Measurements from ENCODE around the gene ELP1.

The ELP1 gene

GRCh38 chr9:108950168-108950567, 16.2 kb upstream of the ELP1 start:
- H3K36me3 ChIP-seq (ENCODE audit: control insufficient read depth in 2 of 2, insufficient read depth in 1 of 2, low read length in 2 of 2), result peaks cover 0 to 13% of the 10 kb centered on the region in 2 experiments; a peak in 1 of 3 replicates
- no peak overlapping the region for H3K27ac ChIP-seq (ENCODE audit: extremely low read depth, low read depth, low read length)
- H3K4me3 ChIP-seq (ENCODE audit: low read depth, low read length), result no peak overlapping the region
- CTCF ChIA-PET, result interaction anchor here (1.0 kb wide), 1 partner anchor 17 kb away, joined by 3 read pairs; no protein-coding TSS in a partner anchor
- H3K4me1 ChIP-seq (ENCODE audit: control insufficient read depth, insufficient read depth, low read length), result peaks cover 5% of the 10 kb centered on the region; the same call in 1 of the 2 replicates
- TF ChIP-seq ZNF473 (tag by site-specific recombination; IDR thresholded peaks at IDR 0.05) (no peak), ZNF549 (tag by site-specific recombination; IDR thresholded peaks at IDR 0.05) (no peak), ZNF274 (IDR thresholded peaks at IDR 0.05; ENCODE audit: low read length) (no peak), ZNF274 (tag by site-specific recombination; IDR thresholded peaks at IDR 0.05; ENCODE audit: borderline replicate concordance) (no peak), ZSCAN30 (tag by site-specific recombination; IDR thresholded peaks at IDR 0.05) (no peak), CTCF (tag by site-specific recombination; IDR thresholded peaks at IDR 0.05) (no peak), PRDM1 (tag by site-specific recombination; IDR thresholded peaks at IDR 0.05) (no peak), ZNF10 (tag by site-specific recombination; IDR thresholded peaks at IDR 0.05) (no peak), ZNF174 (tag by site-specific recombination; IDR thresholded peaks at IDR 0.05) (no peak), ZNF433 (tag by site-specific recombination; IDR thresholded peaks at IDR 0.05; ENCODE audit: low read depth) (no peak)
- TF ChIP-seq, protein P1, sequence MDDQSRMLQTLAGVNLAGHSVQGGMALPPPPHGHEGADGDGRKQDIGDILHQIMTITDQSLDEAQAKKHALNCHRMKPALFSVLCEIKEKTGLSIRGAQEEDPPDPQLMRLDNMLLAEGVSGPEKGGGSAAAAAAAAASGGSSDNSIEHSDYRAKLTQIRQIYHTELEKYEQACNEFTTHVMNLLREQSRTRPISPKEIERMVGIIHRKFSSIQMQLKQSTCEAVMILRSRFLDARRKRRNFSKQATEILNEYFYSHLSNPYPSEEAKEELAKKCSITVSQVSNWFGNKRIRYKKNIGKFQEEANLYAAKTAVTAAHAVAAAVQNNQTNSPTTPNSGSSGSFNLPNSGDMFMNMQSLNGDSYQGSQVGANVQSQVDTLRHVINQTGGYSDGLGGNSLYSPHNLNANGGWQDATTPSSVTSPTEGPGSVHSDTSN (CRISPR knock-in tag; IDR thresholded peaks at IDR 0.05), result no peak
- POLR2A ChIA-PET, result no interaction called here
- no peaks in the 10 kb centered on the region for H3K9me3 ChIP-seq (ENCODE audit: control insufficient read depth, insufficient read depth, low read depth, low read length)

GRCh38 chr9:108939975-108940374, 6.1 kb upstream of the ELP1 start:
- ChIA-PET POLR2A (interaction anchor here (0.8 kb wide), 1 partner anchor 48 kb away, joined by 3 read pairs; no protein-coding TSS in a partner anchor), CTCF (no interaction called here)
- H3K4me1 ChIP-seq (ENCODE audit: control insufficient read depth, insufficient read depth, low read length), result no peaks in the 10 kb centered on the region
- TF ChIP-seq ZNF394 (tag by site-specific recombination; IDR thresholded peaks at IDR 0.05; ENCODE audit: borderline replicate concordance), result no peak
- TF ChIP-seq ZBTB10 (tag by site-specific recombination; IDR thresholded peaks at IDR 0.05), result no peak
- TF ChIP-seq, protein P2, sequence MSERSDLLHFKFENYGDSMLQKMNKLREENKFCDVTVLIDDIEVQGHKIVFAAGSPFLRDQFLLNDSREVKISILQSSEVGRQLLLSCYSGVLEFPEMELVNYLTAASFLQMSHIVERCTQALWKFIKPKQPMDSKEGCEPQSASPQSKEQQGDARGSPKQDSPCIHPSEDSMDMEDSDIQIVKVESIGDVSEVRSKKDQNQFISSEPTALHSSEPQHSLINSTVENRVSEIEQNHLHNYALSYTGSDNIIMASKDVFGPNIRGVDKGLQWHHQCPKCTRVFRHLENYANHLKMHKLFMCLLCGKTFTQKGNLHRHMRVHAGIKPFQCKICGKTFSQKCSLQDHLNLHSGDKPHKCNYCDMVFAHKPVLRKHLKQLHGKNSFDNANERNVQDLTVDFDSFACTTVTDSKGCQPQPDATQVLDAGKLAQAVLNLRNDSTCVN (tag by site-specific recombination; optimal IDR thresholded peaks at IDR 0.05), result no peak
- TF ChIP-seq ZNF274 (IDR thresholded peaks at IDR 0.05; ENCODE audit: low read length), result no peak
- TF ChIP-seq ZNF274 (tag by site-specific recombination; IDR thresholded peaks at IDR 0.05; ENCODE audit: borderline replicate concordance), result no peak
- TF ChIP-seq SCRT2 (tag by site-specific recombination; IDR thresholded peaks at IDR 0.05), result no peak
- TF ChIP-seq ZFP41 (tag by site-specific recombination; IDR thresholded peaks at IDR 0.05; ENCODE audit: borderline replicate concordance), result no peak
- no peak for TF ChIP-seq HOXA7 (CRISPR knock-in tag; IDR thresholded peaks at IDR 0.05; ENCODE audit: borderline replicate concordance)
- TF ChIP-seq ZNF324 (tag by site-specific recombination; IDR thresholded peaks at IDR 0.05), result no peak
- TF ChIP-seq, protein P3, sequence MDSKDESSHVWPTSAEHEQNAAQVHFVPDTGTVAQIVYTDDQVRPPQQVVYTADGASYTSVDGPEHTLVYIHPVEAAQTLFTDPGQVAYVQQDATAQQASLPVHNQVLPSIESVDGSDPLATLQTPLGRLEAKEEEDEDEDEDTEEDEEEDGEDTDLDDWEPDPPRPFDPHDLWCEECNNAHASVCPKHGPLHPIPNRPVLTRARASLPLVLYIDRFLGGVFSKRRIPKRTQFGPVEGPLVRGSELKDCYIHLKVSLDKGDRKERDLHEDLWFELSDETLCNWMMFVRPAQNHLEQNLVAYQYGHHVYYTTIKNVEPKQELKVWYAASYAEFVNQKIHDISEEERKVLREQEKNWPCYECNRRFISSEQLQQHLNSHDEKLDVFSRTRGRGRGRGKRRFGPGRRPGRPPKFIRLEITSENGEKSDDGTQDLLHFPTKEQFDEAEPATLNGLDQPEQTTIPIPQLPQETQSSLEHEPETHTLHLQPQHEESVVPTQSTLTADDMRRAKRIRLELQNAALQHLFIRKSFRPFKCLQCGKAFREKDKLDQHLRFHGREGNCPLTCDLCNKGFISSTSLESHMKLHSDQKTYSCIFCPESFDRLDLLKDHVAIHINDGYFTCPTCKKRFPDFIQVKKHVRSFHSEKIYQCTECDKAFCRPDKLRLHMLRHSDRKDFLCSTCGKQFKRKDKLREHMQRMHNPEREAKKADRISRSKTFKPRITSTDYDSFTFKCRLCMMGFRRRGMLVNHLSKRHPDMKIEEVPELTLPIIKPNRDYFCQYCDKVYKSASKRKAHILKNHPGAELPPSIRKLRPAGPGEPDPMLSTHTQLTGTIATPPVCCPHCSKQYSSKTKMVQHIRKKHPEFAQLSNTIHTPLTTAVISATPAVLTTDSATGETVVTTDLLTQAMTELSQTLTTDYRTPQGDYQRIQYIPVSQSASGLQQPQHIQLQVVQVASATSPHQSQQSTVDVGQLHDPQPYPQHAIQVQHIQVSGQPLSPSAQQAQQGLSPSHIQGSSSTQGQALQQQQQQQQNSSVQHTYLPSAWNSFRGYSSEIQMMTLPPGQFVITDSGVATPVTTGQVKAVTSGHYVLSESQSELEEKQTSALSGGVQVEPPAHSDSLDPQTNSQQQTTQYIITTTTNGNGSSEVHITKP (tag by site-specific recombination; IDR thresholded peaks at IDR 0.05), result no peak
- TF ChIP-seq SETDB1 (IDR thresholded peaks at IDR 0.05; ENCODE audit: insufficient read length, low read length), result no peak
- TF ChIP-seq ZNF184 (tag by site-specific recombination; IDR thresholded peaks at IDR 0.05), result no peak
- no peak overlapping the region for H3K4me3 ChIP-seq (ENCODE audit: low read depth, low read length)
- H3K27ac ChIP-seq (ENCODE audit: extremely low read depth, low read depth, low read length), result no peak overlapping the region
- no peaks in the 10 kb centered on the region for H3K9me3 ChIP-seq (ENCODE audit: control insufficient read depth, insufficient read depth, low read depth, low read length)
- peaks cover 0 to 62% of the 10 kb centered on the region in 2 experiments; a peak in 1 of 3 replicates for H3K36me3 ChIP-seq (ENCODE audit: control insufficient read depth in 2 of 2, insufficient read depth in 1 of 2, low read length in 2 of 2)

All from HEK293 (cell line).